ENCODE results near the gene PFDN2.

PFDN2 gene

DNA sequence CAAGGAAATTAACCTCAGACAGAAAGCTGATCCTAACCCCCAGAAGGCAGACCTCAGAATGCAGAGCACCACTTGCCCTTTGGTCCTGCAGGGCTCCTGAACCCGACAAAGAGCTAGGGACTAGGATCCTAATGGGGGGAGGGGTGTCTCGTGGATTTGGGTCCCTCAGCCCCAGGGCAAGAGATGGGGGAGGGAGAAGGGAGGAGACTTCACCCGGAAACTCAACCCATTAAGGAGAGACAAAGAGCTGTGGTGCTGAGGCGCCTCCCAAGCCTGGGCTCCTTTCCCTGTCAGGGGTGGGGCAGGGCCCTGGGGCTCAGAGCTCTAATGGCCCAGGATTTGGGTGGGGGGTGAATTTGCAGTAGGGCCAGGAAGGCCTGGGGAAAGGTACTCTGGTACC lies 31.4 kb downstream of the PFDN2 start:
- DNase-seq = no peak
- in situ Hi-C loops (cut with HindIII; ENCODE audit: low pct_ligation_motif_present, low pct_unique_long_range_greater_than_20kb, low sequenced_read_pairs) = no loop called here

- in situ Hi-C loops (cut with HindIII; ENCODE audit: low pct_ligation_motif_present, low pct_unique_long_range_greater_than_20kb, low sequenced_read_pairs) = no loop called here
- no peak for DNase-seq
Measured at GRCh38 chr1:161085165-161085564, 32.7 kb downstream of the PFDN2 start.

DNA sequence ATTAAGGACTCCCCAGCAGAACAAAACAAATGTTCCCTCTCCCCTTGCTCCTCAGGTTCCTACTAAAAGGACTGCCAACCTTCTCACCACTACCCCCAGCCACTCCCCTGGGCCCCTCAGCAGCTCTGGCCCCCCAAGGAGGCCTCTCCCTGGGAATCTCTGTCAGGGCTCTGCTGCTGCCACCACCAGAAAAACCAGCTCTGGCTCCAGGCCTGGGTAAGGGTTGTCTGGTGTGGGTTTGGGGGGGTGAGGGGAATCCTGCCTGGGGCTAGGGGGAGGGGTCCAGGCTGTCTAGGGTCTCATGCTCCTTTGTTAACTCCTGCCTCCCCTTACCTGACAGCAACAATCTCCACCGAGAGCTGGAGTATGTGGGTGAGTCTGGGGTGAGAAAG lies 33.2 kb downstream of the PFDN2 start:
- in situ Hi-C loops (cut with HindIII; ENCODE audit: low pct_ligation_motif_present, low pct_unique_long_range_greater_than_20kb, low sequenced_read_pairs) = no loop called here

DNA sequence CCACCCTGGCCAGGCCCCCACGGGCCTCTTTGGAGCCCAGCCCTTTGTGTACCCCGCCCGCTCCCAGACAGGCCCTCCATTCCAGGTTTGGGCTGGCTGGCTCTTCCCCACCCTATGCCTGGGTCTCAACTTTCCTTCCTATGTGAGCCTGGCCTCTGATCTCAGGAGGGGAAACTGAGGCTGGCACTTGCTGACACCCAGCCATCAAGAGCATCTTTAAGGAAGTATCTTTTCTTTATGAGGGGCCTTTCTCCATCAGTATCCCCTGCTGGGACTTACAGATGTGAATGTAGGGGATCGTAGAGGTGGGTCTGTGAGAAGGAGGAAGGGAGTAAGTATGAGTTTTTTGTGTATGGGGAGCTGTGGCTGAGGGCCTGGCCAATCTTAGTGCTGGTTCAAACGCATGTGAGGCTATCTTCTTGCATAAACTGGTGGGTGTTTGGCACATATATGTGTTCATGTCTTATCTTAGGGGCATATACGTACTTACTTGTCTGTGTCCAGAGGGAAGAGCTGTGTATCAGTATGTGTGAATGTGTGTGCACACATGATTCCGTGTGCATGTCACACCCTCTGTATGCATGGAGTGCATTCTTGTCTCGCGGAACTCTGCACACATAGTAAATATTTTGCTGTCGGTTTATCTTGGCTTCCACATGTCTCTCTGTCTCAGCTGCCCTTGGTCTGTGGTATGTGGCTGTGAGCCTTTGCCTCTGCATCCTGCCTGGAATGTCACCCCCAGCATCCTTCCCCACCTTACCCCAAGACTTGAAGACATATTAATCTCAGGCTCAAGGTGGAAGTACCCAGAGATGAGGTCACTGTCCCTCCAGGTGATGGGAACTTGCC lies 33.9 kb downstream of the PFDN2 start:
- in situ Hi-C loops (cut with HindIII; ENCODE audit: low pct_ligation_motif_present, low pct_unique_long_range_greater_than_20kb, low sequenced_read_pairs) = no loop called here
- no peak for DNase-seq

More for the DNA sequence above, 33.2 kb downstream of the PFDN2 start:
- DNase-seq = no peak

- peak; percentile 86 for DNase-seq
- in situ Hi-C loops (cut with HindIII; ENCODE audit: low pct_ligation_motif_present, low pct_unique_long_range_greater_than_20kb, low sequenced_read_pairs) = no loop called here
Measured at GRCh38 chr1:161082996-161083747, 34.7 kb downstream of the PFDN2 start.

DNA sequence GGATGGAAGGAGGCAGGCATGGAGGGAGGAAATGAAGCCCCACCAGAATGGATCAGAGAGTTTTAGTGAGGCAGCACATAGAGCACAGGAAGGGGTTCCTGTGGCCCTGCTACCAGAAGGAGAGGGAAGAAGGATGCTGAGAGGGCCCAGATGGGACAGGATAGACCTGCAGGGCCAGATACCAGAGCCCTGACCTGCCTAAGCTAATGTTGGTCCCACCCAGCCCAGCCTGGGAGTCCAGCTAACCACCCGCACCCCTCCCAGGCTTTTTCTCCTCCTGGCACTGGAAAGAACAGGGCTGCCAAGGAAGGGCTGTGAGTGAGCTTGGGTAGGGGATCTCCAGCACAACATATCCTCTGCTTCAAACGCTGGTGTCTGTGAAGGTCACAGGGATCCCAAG lies 35.4 kb downstream of the PFDN2 start:
- in situ Hi-C loops (cut with HindIII; ENCODE audit: low pct_ligation_motif_present, low pct_unique_long_range_greater_than_20kb, low sequenced_read_pairs) = no loop called here
- no peak for DNase-seq

- no peak for DNase-seq
- in situ Hi-C loops (cut with HindIII; ENCODE audit: low pct_ligation_motif_present, low pct_unique_long_range_greater_than_20kb, low sequenced_read_pairs) = no loop called here
Measured at GRCh38 chr1:161081519-161081918, 36.3 kb downstream of the PFDN2 start.

GRCh38 chr1:161080441-161081405 lies 37.1 kb downstream of the PFDN2 start:
- in situ Hi-C loops (cut with HindIII; ENCODE audit: low pct_ligation_motif_present, low pct_unique_long_range_greater_than_20kb, low sequenced_read_pairs) = no loop called here
- no peak for DNase-seq

DNA sequence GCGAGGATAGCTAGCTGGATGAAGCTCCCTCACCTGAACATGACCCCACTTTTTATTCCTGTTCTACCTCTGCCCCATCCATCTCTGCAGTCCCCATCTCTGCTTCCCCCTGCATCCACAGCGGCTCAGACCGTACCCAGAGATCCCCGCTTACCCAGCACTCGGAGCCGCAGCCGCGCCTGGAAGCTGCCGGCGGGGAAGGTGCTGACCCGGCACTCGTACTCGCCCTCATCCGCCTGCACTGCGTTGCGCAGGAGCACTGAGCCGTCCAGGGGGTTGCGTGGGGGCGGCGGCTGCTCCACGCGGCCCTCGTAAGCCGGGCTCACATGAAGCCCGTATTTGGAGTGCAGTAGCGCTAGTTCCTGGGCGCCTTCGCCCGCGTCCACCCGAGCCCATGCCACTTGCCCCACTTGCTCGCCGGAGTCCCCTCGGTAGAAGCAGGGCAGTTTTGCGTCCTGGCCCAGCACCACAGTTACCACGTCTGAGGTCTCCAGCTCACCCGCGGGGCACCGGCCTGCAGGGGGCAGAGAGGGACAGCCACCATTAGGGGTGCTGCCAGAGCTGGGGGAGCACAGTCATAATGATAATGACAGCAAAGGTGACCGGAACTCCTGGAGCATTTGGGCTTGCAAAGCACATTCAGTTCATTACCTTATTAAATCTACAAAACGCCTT lies 38.3 kb downstream of the PFDN2 start:
- no peak for DNase-seq
- in situ Hi-C loops (cut with HindIII; ENCODE audit: low pct_ligation_motif_present, low pct_unique_long_range_greater_than_20kb, low sequenced_read_pairs) = no loop called here

- in situ Hi-C loops (cut with HindIII; ENCODE audit: low pct_ligation_motif_present, low pct_unique_long_range_greater_than_20kb, low sequenced_read_pairs) = no loop called here
- no peak for DNase-seq
Measured at GRCh38 chr1:161077426-161077825, 40.4 kb downstream of the PFDN2 start.

DNA sequence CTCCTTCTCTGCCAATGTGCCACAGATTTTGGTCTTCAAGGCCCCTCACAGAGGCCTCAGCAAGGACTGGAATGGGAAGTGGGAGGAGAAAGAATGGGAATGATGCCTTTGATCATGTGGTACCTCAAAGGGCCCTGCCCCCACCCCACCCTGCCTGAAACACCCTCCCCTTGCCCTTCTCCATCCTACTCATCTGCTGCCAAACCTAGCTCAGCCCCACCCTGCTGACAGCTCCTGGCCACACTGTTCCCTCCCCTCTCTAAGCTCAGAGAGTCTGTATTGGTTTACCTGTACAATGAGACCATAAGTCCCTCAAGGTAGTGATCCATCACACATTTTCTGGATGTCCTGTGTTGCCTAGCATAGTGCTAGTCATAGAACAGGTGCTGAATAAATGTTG lies 41.4 kb downstream of the PFDN2 start:
- DNase-seq = no peak
- in situ Hi-C loops (cut with HindIII; ENCODE audit: low pct_ligation_motif_present, low pct_unique_long_range_greater_than_20kb, low sequenced_read_pairs) = no loop called here

DNA sequence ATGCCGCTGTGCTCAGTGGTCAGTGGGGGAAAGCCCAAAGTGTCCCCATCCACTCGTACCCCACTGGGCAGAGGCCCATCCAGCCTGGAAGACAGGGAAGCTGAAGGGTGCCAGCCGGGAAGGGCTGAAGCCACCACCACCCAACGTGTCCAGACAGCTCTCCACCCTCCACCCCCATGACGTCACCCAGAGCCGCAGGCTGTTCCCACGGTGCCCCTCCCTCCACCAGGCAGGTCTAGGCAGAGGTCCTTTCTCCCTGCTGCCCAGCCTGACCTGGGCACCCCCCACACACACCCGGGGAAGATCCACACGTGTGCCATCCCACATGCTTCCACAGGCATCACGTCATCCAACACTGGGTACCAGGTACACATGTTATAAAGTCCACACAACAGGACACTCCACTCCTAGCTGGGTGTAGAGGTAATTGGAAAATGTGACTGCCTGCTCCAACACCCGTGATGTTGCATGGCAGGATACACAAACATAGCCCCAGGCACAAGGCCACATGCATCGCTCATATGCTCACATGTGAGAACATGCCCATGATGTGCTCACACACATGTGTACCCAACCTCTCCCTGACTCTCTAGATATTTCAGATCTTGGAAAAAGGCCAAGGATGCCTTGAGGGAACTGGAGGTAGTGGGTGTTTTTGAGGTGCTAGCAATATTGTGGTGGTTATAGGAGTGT lies 43.0 kb downstream of the PFDN2 start:
- in situ Hi-C loops (cut with HindIII; ENCODE audit: low pct_ligation_motif_present, low pct_unique_long_range_greater_than_20kb, low sequenced_read_pairs) = no loop called here
- no peak for DNase-seq

GRCh38 chr1:161073474-161074121 lies 44.2 kb downstream of the PFDN2 start:
- in situ Hi-C loops (cut with HindIII; ENCODE audit: low pct_ligation_motif_present, low pct_unique_long_range_greater_than_20kb, low sequenced_read_pairs) = no loop called here
- no peak for DNase-seq

- in situ Hi-C loops (cut with HindIII; ENCODE audit: low pct_ligation_motif_present, low pct_unique_long_range_greater_than_20kb, low sequenced_read_pairs) = no loop called here
- no peak for DNase-seq
Measured at GRCh38 chr1:161072751-161073449, 44.9 kb downstream of the PFDN2 start.

GRCh38 chr1:161071886-161072371 lies 45.9 kb downstream of the PFDN2 start:
- DNase-seq = peak; percentile 57
- in situ Hi-C loops (cut with HindIII; ENCODE audit: low pct_ligation_motif_present, low pct_unique_long_range_greater_than_20kb, low sequenced_read_pairs) = no loop called here

GRCh38 chr1:161070761-161071160 lies 47.1 kb downstream of the PFDN2 start:
- DNase-seq = no peak
- in situ Hi-C loops (cut with HindIII; ENCODE audit: low pct_ligation_motif_present, low pct_unique_long_range_greater_than_20kb, low sequenced_read_pairs) = no loop called here
